LoVo (cell line): ENCODE data around the gene TMEM201.
"Not testable (repeated sequence)": the region's sequence is repeated elsewhere in the genome, so short reads cannot be mapped to it uniquely, and the experiment has no call there.

Source experiments
- DNase-seq: peaks from one replicate; pipeline ENCODE4 v3.0.0-alpha.2; 2016; ENCODE audit warnings: low spot score

TMEM201 gene

GRCh38 chr1:9588551-9589143 lies at the start of gene TMEM201:
TSS of gene TMEM201 (plus strand) at chr1:9588911. CDS start at chr1:9588931, 20 bp downstream.
- peak; percentile 91 for DNase-seq

- peak; percentile 97 for DNase-seq
These were observed 49.4 kb upstream of the TMEM201 start, which contains the start of gene SLC25A33 for GRCh38 chr1:9539165-9539828. TSS of gene SLC25A33 (plus strand) at chr1:9539465. CDS start at chr1:9539692, 227 bp downstream.

- peak; percentile 43 for DNase-seq
These were observed 48.7 kb upstream of the TMEM201 start for GRCh38 chr1:9539829-9540550.

- DNase-seq, result no peak
These were observed 46.3 kb upstream of the TMEM201 start for GRCh38 chr1:9542430-9542829.

- DNase-seq, result no peak
These were observed 43.8 kb upstream of the TMEM201 start for GRCh38 chr1:9544926-9545325.

- DNase-seq, result no peak
These were observed 38.7 kb upstream of the TMEM201 start for GRCh38 chr1:9549955-9550546.

GRCh38 chr1:9551984-9552383 lies 36.7 kb upstream of the TMEM201 start:
- DNase-seq, result no peak

GRCh38 chr1:9553736-9554144 lies 35.0 kb upstream of the TMEM201 start:
- DNase-seq, result no peak

- no peak for DNase-seq
These were observed 32.8 kb upstream of the TMEM201 start for GRCh38 chr1:9555942-9556341.

GRCh38 chr1:9557624-9558023 lies 31.1 kb upstream of the TMEM201 start:
- no peak for DNase-seq

- no peak for DNase-seq
These were observed 30.3 kb upstream of the TMEM201 start for GRCh38 chr1:9558271-9558945.

- DNase-seq, result no peak
These were observed 29.7 kb upstream of the TMEM201 start for GRCh38 chr1:9558946-9559545.

GRCh38 chr1:9559673-9560072 lies 29.0 kb upstream of the TMEM201 start:
- no peak for DNase-seq

- not testable (repeated sequence) for DNase-seq
These were observed 28.6 kb upstream of the TMEM201 start for GRCh38 chr1:9560090-9560489.

GRCh38 chr1:9561429-9561828 lies 27.3 kb upstream of the TMEM201 start:
- peak; percentile 39 for DNase-seq

- DNase-seq, result no peak
These were observed 19.4 kb upstream of the TMEM201 start for GRCh38 chr1:9569267-9569666.

GRCh38 chr1:9570886-9571529 lies 17.7 kb upstream of the TMEM201 start:
- DNase-seq, result not testable (repeated sequence)

- no peak for DNase-seq
These were observed 15.0 kb upstream of the TMEM201 start for GRCh38 chr1:9573723-9574122.

- DNase-seq, result no peak
These were observed 13.2 kb upstream of the TMEM201 start for GRCh38 chr1:9575486-9575885.

GRCh38 chr1:9576903-9577302 lies 11.8 kb upstream of the TMEM201 start:
- DNase-seq, result no peak

GRCh38 chr1:9577423-9577822 lies 11.3 kb upstream of the TMEM201 start:
- DNase-seq, result no peak
